HG03108 (cell line): ENCODE measurements around the gene UVRAG.
"Not testable (repeated sequence)": the region's sequence is repeated elsewhere in the genome, so short reads cannot be mapped to it uniquely, and the experiment has no call there.

Source experiments
- ATAC-seq: cut with Tn5 transposase; IDR thresholded peaks from one replicate; pipeline ENCODE4 v1.9.1; 2021; ENCODE audit warnings: moderate library complexity; ENCODE audit not compliant: unreplicated experiment

Gene UVRAG

GRCh38 chr11:76048763-76049162 is 233.8 kb downstream of the UVRAG start:
- ATAC-seq: no peak

GRCh38 chr11:76049511-76049910 is 234.5 kb downstream of the UVRAG start:
- ATAC-seq: no peak

GRCh38 chr11:76051937-76052336 is 236.9 kb downstream of the UVRAG start:
- no peak for ATAC-seq

GRCh38 chr11:76054330-76054729 is 239.3 kb downstream of the UVRAG start:
- ATAC-seq: no peak

- ATAC-seq: no peak
Observed at GRCh38 chr11:76056876-76057275, 241.9 kb downstream of the UVRAG start.

GRCh38 chr11:76060475-76061036 is 245.5 kb downstream of the UVRAG start:
- ATAC-seq: not testable (repeated sequence)

DNA sequence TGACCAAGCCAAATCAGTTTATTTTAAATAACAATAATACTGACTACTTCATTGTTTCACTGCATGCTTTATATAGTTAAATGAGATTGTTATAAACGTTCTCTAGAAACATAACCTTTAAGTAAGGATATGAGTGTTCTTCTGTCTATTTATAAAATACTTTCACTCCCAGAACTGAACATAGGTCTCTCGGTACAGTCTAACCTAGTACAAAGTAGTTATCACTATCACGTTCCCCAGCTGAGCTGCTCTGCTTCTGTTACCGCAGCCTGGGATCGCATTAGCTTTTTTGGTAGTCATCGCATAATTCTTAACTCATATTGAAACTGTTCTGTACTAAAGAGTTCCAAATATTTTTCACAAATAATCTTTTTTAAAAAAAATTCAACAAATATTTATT is 247.7 kb downstream of the UVRAG start:
- peak; percentile 89 for ATAC-seq

DNA sequence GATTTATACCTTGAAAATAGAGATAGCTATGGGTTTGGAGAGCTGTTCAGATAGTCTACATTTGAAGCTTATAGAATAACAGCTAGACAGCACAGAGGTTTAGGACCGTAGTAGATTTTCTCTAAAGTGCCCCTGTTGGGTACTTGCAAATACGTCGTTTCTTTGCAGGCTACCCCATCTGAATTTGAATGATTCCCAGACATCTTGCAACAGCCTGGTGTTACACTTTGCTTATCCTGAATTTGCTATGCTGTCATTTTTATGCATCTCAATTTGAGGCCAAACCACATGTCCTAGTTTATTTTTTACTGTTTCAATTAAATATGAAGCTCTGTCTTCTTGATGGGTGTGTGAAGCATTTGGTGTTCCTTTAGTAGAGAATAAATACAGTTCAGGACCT is 249.2 kb downstream of the UVRAG start:
- no peak for ATAC-seq

DNA sequence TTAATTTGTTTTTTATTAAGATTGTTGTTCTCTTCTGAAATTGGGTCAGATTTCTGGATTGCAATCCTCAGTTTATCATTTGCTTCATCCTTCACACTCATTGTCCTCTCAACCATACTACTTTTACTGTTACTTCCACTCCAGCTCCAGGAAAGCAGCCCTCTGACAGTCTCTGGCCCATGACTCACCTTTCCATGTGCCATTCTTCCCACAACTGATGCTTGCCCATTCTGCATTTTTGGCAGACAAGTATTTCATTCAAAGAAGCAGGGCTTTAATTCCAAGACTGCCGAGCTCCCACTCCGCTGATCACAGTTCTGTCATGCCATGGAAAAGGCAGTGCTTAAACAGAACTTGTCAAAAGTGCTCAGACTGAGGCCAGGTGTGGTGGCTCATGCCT is 252.1 kb downstream of the UVRAG start:
- no peak for ATAC-seq

DNA sequence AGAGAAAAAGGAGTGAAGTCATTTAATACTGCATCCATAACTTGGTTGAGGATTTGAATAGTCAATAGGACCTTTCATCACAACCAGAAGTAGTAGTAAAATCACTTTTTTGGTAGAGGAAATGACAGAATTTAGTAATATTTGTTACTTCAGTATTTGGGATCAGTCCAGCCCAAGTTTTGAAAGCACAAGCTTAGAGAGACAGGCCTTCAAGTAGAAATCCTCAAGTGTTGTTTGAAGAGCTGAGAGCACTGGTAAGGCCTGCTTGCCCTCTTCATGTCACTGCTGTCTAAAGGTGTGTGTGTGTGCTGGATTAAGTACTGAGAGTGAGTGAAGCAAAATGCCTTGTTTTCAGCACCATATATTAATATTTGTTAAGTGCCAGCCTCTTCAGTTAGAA is 254.0 kb downstream of the UVRAG start:
- no peak for ATAC-seq

DNA sequence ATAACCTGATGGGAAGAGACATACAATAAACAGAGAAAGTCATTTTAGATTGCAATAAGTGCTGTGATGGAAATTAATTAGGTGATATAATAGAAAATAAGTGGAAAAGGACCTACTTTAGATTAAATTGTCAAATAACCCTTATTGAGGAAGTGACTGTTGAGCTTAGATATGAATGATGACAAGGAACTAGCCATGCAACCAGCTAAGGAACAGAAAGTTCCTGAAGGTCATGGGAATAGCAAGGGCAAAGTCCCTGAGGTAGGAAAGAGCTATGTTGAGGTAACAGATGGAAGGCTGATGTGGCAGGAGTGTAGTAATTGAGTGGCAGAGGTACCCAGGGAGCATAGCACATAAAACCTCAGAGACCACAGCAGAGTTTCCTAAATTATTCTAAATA is 256.1 kb downstream of the UVRAG start:
- ATAC-seq: no peak

DNA sequence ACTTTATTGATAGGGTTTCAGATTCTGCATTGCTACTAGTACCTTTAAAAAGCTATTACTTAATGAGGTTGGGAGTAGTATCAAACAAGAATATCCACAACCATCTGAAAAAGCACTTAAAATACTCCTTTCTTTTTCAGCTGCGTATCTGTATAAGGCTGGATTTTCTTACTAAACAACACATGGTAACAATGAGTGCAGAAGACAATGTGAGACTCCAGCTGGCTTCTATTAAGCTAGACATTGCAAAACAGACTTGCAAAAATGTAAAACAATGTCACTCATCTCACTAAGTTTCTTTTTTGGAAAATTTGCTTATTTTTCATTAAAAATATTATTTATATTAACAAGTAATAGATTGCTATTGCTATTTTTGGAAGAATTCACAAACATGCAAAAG is 258.7 kb downstream of the UVRAG start:
- ATAC-seq: no peak

DNA sequence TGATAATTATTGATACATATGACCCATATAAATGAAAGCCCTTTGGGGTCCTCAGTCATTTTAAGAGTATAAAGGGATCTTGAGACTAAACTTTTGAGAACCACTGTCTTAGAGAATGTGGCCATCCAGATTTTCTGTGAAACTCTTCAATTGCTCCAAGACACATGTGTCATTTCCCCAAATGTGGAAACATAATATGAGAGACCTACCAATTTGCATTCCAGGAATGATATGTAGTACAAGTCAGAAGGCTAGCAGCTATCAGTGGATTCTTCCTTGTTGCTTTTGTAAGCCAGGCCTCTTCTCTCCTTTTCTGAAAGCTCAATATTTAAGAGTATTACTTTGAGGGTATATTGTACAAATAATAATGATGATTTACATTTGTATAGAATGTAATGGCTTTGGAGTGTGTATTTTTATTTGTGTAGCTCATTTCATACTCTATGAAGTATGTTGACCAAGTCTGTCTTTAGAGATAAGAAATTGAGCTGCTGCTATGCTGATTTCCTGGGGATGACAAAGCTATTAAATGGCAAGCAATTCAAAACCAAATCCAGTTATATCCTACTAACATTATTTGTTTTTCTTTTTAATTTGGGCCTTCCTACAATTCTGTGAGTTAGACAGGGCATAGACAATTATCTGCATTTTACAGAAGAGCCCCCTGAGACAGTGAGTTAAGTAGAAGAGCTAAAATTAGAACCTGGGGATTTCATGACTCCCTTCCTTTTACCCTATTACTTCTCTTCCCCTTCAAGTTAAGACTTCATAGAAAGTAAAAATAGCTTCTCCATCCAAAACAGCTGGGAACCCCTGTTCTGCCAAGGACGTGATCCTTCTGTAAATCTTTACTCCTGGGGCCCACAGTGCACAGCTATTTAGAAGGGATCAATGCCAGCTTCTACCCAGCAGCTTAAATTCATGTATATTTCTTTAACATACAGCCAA is 259.4 kb downstream of the UVRAG start:
- no peak for ATAC-seq

- ATAC-seq: no peak
Observed at GRCh38 chr11:76075716-76076115, 260.7 kb downstream of the UVRAG start.

DNA sequence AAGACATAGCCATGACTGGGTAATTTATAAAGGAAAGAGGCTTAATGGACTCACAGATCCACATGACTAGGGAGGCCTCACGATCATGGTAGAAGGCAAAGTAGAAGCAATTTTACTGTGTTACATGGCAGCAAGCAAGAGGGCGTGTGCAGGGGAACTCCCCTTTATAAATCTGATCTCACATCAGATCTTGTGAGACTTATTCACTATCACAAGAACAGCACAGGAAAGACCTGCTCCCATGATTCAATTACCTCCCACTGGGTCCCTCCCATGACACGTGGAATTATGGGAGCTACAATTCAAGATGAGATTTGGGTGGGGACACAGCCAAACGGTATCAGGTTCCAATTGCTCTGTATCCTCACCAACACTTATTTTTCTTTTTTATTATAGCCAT is 261.2 kb downstream of the UVRAG start:
- ATAC-seq: not testable (repeated sequence)

GRCh38 chr11:76076749-76077148 is 261.7 kb downstream of the UVRAG start:
- ATAC-seq: no peak

DNA sequence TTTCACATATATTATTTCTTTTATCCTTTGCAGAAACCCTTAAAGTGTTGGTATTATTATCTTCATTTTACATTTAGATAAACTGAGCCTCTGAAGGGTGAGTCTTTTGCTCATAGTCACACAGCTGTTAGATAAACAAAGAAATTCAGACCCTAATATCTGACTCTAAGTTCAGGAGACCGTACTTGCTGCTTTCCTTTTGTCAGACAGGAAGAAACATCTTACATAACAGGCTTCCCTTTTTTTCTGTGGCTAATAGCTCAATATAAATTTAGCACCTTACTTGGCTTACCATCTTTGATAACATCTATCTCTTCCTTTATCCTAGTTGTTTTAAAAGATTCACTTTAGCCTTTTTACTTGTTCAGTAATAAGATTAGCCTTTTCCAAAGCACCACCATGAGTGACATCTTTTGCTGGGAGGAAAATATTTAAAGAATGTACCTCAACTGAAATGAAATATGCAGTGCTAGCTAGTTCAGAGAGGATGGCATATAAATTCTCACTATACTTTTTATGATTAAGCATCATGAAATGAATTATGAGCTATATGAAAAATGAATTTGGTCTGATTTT is 262.7 kb downstream of the UVRAG start:
- ATAC-seq: no peak

GRCh38 chr11:76081084-76081483 is 266.1 kb downstream of the UVRAG start:
- ATAC-seq: not testable (repeated sequence)

DNA sequence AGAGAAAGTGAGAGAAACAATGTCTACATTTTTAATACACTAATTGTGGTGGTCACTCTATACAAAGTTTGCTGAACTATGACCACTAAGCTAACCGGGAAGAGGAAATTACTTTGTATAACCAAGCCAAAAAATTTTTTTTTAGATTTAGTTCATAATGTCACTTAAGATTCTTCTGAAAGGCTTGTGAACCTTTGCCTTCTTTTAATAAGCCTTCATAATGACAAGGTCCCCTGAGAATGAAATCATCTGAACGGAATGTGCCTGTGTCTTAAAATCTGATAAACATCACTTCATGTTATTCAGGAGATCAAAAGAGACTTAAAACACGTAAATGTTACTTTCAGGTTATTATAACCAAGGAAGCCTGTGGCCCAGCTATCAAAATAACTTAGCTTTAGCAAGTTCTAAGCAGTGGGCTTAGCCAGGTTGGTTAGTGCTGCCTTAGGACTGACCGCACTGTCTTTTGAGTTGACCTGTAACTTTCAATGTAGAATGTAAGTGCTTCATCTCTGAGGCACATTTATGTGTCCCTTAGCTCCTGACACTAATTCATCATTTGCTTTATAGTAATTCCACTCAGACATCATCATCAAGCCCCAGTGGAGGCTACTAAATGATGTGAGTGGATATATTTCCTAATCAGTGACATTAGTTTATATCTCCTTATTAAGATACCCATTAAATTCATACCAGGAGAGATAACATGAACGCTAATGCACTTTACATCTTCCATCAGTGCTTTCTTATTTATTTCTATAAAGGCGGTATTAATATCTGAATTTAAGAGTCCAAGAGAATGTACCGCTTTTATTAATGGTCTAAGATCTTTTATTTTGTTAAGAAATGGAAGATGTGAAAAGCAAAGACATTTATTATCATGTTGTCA is 268.8 kb downstream of the UVRAG start:
- ATAC-seq: no peak

GRCh38 chr11:76085270-76085669 is 270.3 kb downstream of the UVRAG start:
- no peak for ATAC-seq
